Measurements from ENCODE around the gene TRPV4. TPM values are rescaled to one million over a fixed set of nuclear protein-coding genes. Genes with fewer than 3 reads are reported as not detected.

TRPV4 gene
- total and polyA plus RNA-seq, 2 experiments from 2014 or later, result 0.66 to 1.1 TPM

DNA sequence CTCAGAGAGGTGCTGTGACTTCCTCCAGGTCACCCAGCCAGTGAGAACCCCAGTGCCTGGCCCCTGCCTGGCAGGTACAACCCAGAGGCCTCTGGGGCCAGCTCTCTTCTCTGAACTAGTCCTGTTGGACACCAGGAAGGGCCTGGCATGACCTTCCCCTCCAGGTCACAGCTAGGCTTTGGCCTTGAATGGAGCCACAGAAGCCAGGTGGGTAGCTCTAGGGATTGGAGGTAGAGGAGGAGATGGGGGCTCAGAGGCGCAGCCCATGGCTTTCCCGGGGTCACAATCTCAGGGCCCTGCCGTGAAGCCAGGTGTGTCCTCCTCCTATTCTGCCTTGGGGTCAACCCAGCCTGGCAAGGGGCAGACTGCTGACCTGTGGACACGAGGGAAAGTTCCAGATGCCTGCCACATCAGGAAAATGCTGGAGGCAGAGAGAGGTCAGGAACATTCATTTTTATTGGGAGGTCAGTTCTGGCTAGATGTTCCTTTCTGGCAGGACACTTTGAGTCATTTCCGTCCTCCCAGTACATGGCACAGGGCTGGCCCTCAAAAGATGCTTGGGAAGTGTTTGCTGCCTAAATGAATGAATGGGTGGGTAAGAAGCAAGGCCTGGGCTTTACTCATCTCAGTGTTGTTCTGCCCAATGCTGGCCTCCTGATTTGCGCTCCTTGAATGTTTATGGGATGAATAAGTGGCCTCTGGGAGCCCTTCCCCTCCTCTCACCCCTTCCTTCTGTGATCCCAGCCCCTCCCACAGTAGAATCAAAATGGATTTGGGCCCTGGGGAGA is 94.1 kb downstream of the TRPV4 start:
- Mint-ChIP-seq H3K9me3 (no peaks in the 10 kb centered on the region), H3K4me1 (peaks cover 48% of the 10 kb centered on the region), H3K4me3 (no peak overlapping the region), H3K27ac (no peak overlapping the region), H3K36me3 (ENCODE audit: low read depth) (no peaks in the 10 kb centered on the region), H3K27me3 (ENCODE audit: insufficient read depth, low read depth, poor library complexity) (peaks cover 28% of the 10 kb centered on the region)
- Histone ChIP-seq H3K27me3 (ENCODE audit: insufficient read depth) (no peaks in the 10 kb centered on the region), H3K4me1 (ENCODE audit: insufficient read depth) (peaks cover 19% of the 10 kb centered on the region), H4K20me1 (replicated peaks; ENCODE audit: insufficient read depth) (peaks cover 6% of the 10 kb centered on the region), H3K4me3 (no peak overlapping the region), H3K36me3 (ENCODE audit: insufficient read depth) (no peaks in the 10 kb centered on the region), H3K27ac (ENCODE audit: low read depth) (no peak overlapping the region), H3F3A (replicated peaks; ENCODE audit: low read depth) (no peaks in the 10 kb centered on the region), H2AFZ (no peak overlapping the region), H3K79me2 (replicated peaks; ENCODE audit: insufficient read depth) (no peaks in the 10 kb centered on the region), H3K9me2 (ENCODE audit: insufficient read depth) (no peaks in the 10 kb centered on the region), H3K4me2 (no peak overlapping the region)
- ATAC-seq (no peak), DNase-seq (ENCODE audit: low spot score) (no peak)
- TF ChIP-seq EZH2 (IDR thresholded peaks at IDR 0.05; ENCODE audit: low read depth, unreplicated experiment) (no peak), ZNF114 (CRISPR knock-in tag; IDR thresholded peaks at IDR 0.05) (no peak), JUNB (IDR thresholded peaks at IDR 0.05; ENCODE audit: unreplicated experiment) (no peak), CREB1 (CRISPR knock-in tag; IDR thresholded peaks at IDR 0.05; ENCODE audit: low read depth) (no peak), STAT1 (IDR thresholded peaks at IDR 0.05; ENCODE audit: unreplicated experiment) (no peak), EZH2phosphoT487 (IDR thresholded peaks at IDR 0.05; ENCODE audit: unreplicated experiment) (no peak), POLR2AphosphoS5 (IDR thresholded peaks at IDR 0.05; ENCODE audit: low read depth) (no peak), NANOG (IDR thresholded peaks at IDR 0.05; ENCODE audit: borderline replicate concordance) (no peak), ZNF331 (CRISPR knock-in tag; IDR thresholded peaks at IDR 0.05; ENCODE audit: low read depth) (no peak)
- TF ChIP-seq, protein P1, sequence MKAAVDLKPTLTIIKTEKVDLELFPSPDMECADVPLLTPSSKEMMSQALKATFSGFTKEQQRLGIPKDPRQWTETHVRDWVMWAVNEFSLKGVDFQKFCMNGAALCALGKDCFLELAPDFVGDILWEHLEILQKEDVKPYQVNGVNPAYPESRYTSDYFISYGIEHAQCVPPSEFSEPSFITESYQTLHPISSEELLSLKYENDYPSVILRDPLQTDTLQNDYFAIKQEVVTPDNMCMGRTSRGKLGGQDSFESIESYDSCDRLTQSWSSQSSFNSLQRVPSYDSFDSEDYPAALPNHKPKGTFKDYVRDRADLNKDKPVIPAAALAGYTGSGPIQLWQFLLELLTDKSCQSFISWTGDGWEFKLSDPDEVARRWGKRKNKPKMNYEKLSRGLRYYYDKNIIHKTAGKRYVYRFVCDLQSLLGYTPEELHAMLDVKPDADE (IDR thresholded peaks at IDR 0.05), result no peak
- TF ChIP-seq, protein P2, sequence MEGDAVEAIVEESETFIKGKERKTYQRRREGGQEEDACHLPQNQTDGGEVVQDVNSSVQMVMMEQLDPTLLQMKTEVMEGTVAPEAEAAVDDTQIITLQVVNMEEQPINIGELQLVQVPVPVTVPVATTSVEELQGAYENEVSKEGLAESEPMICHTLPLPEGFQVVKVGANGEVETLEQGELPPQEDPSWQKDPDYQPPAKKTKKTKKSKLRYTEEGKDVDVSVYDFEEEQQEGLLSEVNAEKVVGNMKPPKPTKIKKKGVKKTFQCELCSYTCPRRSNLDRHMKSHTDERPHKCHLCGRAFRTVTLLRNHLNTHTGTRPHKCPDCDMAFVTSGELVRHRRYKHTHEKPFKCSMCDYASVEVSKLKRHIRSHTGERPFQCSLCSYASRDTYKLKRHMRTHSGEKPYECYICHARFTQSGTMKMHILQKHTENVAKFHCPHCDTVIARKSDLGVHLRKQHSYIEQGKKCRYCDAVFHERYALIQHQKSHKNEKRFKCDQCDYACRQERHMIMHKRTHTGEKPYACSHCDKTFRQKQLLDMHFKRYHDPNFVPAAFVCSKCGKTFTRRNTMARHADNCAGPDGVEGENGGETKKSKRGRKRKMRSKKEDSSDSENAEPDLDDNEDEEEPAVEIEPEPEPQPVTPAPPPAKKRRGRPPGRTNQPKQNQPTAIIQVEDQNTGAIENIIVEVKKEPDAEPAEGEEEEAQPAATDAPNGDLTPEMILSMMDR (conservative IDR thresholded peaks at IDR 0.05; ENCODE audit: low read depth in 2 of 2), result no peak
- TF ChIP-seq, protein P3, sequence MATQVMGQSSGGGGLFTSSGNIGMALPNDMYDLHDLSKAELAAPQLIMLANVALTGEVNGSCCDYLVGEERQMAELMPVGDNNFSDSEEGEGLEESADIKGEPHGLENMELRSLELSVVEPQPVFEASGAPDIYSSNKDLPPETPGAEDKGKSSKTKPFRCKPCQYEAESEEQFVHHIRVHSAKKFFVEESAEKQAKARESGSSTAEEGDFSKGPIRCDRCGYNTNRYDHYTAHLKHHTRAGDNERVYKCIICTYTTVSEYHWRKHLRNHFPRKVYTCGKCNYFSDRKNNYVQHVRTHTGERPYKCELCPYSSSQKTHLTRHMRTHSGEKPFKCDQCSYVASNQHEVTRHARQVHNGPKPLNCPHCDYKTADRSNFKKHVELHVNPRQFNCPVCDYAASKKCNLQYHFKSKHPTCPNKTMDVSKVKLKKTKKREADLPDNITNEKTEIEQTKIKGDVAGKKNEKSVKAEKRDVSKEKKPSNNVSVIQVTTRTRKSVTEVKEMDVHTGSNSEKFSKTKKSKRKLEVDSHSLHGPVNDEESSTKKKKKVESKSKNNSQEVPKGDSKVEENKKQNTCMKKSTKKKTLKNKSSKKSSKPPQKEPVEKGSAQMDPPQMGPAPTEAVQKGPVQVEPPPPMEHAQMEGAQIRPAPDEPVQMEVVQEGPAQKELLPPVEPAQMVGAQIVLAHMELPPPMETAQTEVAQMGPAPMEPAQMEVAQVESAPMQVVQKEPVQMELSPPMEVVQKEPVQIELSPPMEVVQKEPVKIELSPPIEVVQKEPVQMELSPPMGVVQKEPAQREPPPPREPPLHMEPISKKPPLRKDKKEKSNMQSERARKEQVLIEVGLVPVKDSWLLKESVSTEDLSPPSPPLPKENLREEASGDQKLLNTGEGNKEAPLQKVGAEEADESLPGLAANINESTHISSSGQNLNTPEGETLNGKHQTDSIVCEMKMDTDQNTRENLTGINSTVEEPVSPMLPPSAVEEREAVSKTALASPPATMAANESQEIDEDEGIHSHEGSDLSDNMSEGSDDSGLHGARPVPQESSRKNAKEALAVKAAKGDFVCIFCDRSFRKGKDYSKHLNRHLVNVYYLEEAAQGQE (IDR thresholded peaks at IDR 0.05; ENCODE audit: unreplicated experiment), result no peak
- TF ChIP-seq, protein P4, sequence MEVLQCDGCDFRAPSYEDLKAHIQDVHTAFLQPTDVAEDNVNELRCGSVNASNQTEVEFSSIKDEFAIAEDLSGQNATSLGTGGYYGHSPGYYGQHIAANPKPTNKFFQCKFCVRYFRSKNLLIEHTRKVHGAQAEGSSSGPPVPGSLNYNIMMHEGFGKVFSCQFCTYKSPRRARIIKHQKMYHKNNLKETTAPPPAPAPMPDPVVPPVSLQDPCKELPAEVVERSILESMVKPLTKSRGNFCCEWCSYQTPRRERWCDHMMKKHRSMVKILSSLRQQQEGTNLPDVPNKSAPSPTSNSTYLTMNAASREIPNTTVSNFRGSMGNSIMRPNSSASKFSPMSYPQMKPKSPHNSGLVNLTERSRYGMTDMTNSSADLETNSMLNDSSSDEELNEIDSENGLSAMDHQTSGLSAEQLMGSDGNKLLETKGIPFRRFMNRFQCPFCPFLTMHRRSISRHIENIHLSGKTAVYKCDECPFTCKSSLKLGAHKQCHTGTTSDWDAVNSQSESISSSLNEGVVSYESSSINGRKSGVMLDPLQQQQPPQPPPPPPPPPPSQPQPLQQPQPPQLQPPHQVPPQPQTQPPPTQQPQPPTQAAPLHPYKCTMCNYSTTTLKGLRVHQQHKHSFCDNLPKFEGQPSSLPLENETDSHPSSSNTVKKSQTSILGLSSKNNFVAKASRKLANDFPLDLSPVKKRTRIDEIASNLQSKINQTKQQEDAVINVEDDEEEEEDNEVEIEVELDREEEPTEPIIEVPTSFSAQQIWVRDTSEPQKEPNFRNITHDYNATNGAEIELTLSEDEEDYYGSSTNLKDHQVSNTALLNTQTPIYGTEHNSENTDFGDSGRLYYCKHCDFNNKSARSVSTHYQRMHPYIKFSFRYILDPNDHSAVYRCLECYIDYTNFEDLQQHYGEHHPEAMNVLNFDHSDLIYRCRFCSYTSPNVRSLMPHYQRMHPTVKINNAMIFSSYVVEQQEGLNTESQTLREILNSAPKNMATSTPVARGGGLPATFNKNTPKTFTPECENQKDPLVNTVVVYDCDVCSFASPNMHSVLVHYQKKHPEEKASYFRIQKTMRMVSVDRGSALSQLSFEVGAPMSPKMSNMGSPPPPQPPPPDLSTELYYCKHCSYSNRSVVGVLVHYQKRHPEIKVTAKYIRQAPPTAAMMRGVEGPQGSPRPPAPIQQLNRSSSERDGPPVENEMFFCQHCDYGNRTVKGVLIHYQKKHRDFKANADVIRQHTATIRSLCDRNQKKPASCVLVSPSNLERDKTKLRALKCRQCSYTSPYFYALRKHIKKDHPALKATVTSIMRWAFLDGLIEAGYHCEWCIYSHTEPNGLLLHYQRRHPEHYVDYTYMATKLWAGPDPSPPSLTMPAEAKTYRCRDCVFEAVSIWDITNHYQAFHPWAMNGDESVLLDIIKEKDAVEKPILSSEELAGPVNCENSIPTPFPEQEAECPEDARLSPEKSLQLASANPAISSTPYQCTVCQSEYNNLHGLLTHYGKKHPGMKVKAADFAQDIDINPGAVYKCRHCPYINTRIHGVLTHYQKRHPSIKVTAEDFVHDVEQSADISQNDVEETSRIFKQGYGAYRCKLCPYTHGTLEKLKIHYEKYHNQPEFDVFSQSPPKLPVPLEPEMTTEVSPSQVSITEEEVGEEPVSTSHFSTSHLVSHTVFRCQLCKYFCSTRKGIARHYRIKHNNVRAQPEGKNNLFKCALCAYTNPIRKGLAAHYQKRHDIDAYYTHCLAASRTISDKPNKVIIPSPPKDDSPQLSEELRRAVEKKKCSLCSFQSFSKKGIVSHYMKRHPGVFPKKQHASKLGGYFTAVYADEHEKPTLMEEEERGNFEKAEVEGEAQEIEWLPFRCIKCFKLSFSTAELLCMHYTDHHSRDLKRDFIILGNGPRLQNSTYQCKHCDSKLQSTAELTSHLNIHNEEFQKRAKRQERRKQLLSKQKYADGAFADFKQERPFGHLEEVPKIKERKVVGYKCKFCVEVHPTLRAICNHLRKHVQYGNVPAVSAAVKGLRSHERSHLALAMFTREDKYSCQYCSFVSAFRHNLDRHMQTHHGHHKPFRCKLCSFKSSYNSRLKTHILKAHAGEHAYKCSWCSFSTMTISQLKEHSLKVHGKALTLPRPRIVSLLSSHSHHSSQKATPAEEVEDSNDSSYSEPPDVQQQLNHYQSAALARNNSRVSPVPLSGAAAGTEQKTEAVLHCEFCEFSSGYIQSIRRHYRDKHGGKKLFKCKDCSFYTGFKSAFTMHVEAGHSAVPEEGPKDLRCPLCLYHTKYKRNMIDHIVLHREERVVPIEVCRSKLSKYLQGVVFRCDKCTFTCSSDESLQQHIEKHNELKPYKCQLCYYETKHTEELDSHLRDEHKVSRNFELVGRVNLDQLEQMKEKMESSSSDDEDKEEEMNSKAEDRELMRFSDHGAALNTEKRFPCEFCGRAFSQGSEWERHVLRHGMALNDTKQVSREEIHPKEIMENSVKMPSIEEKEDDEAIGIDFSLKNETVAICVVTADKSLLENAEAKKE (CRISPR knock-in tag; IDR thresholded peaks at IDR 0.05), result no peak

Data from GM23338 (cell line).